Measurements from ENCODE around the gene SNX19.

SNX19 gene

GRCh38 chr11:130876100-130876499 lies 40.2 kb downstream of the SNX19 start:
- no peaks in the 10 kb centered on the region for H3K9me3 Mint-ChIP-seq
- no peak overlapping the region for H3K27ac Mint-ChIP-seq (ENCODE audit: low read depth)
- H3K4me3 Mint-ChIP-seq = no peak overlapping the region
- no peak for ATAC-seq (replicated peaks; ENCODE audit: extremely low read depth, poor library complexity, severe bottlenecking)
- H3K27me3 Mint-ChIP-seq = no peaks in the 10 kb centered on the region
- no peaks in the 10 kb centered on the region for H3K4me1 Mint-ChIP-seq
- no peak for DNase-seq (ENCODE audit: low spot score in 2 of 2)
- H3K36me3 Mint-ChIP-seq (ENCODE audit: insufficient read depth) = peaks cover 36% of the 10 kb centered on the region

DNA sequence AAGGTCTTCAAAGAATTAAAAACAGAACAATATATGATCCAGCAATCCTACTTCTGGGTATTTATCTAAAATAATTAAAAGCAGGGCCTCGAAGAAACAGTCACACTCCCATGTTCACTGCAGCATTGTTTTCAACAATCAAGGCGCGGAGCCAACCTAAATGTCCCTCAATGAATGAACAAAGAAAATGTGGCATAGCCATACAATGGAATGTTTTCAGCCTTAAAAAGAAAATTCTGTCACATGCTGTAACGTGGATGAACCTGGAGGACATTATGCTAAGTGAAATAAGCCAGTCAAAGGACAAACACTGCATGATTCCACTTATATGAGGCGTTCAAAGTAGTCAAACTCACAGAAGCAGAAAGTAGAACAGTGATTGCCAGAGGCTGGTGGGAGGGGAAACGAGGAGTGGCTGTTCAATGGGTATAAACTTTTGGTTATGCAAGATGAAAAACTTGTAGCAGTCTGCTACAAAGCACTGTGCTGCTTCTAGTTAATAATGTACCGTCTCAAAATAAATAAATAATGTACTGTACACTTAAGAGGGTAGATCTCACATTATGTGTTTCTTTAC lies 41.2 kb downstream of the SNX19 start:
- H3K9me3 Mint-ChIP-seq = no peaks in the 10 kb centered on the region
- H3K27ac Mint-ChIP-seq (ENCODE audit: low read depth) = no peak overlapping the region
- no peaks in the 10 kb centered on the region for H3K27me3 Mint-ChIP-seq
- H3K36me3 Mint-ChIP-seq (ENCODE audit: insufficient read depth) = peaks cover 37% of the 10 kb centered on the region
- no peak overlapping the region for H3K4me3 Mint-ChIP-seq
- H3K4me1 Mint-ChIP-seq = no peaks in the 10 kb centered on the region
- ATAC-seq (replicated peaks; ENCODE audit: extremely low read depth, poor library complexity, severe bottlenecking) (no peak), DNase-seq (ENCODE audit: low spot score in 2 of 2) (no peak)

DNA sequence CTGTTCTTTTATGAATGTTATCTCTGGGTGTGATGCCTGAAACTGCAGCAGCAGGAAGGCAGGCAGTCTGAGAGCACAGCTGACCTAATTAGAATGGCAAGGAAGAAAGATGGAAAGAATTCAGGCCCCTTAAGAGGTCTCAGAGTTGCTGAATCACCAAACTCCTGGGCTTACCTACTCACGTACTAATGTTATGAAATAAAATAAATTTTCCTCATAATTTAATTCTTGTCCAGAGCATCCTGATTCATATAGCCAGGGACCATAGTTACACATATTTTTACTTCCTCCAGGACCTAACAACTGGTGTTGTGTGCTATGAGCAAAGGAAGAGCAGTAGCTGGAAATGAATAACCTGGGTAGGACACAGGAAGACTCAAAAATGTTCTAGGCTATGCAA lies 41.9 kb downstream of the SNX19 start:
- H3K4me1 Mint-ChIP-seq = no peaks in the 10 kb centered on the region
- H3K36me3 Mint-ChIP-seq (ENCODE audit: insufficient read depth) = peaks cover 34% of the 10 kb centered on the region
- no peak overlapping the region for H3K4me3 Mint-ChIP-seq
- H3K9me3 Mint-ChIP-seq = no peaks in the 10 kb centered on the region
- DNase-seq (ENCODE audit: low spot score in 2 of 2) (no peak), ATAC-seq (replicated peaks; ENCODE audit: extremely low read depth, poor library complexity, severe bottlenecking) (no peak)
- no peak overlapping the region for H3K27ac Mint-ChIP-seq (ENCODE audit: low read depth)
- no peaks in the 10 kb centered on the region for H3K27me3 Mint-ChIP-seq

DNA sequence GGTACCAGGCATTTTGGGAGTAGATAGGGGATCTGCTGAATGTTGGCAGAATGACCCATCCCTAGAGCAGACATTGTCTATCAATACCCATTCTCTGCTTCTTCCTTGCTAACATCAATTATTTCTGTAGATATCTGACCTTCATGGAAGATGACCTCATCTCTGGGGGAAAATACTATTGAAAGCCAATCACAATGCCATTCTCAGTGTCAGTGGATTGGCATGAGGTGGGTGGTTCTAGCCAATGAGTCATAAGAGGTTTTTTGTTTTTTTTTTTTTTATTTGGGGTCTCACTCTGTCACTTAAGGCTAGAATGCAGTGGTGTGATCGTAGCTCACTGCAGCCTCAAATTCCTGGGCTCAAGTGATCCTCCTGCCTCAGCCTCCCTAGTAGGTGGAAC lies 42.5 kb downstream of the SNX19 start:
- no peak for DNase-seq (ENCODE audit: low spot score in 2 of 2)
- Mint-ChIP-seq H3K36me3 (ENCODE audit: insufficient read depth) (peaks cover 31% of the 10 kb centered on the region), H3K9me3 (no peaks in the 10 kb centered on the region), H3K4me3 (no peak overlapping the region), H3K4me1 (no peaks in the 10 kb centered on the region), H3K27ac (ENCODE audit: low read depth) (no peak overlapping the region), H3K27me3 (no peaks in the 10 kb centered on the region)
- no peak for ATAC-seq (replicated peaks; ENCODE audit: extremely low read depth, poor library complexity, severe bottlenecking)

DNA sequence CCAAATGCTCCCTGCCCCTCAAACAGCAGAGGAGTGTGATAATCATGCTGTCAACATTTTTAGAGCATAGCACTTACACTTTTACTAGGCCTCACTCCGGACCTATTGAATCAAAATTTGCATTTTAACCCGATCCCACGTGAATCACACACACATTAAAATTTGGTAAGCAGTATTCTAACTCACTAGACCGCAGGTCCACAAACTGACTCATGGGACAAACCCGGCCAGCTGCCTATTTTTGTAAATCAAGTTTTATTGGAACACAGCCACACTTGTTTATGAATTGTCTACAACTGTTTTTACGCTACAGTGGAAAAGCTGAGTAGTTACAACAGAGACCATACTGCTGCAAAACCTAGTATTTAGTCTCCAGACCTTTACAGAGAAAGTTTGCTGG lies 43.3 kb downstream of the SNX19 start:
- DNase-seq (ENCODE audit: low spot score in 2 of 2) = no peak
- H3K4me1 Mint-ChIP-seq = no peaks in the 10 kb centered on the region
- no peak overlapping the region for H3K27ac Mint-ChIP-seq (ENCODE audit: low read depth)
- no peak for ATAC-seq (replicated peaks; ENCODE audit: extremely low read depth, poor library complexity, severe bottlenecking)
- H3K9me3 Mint-ChIP-seq = no peaks in the 10 kb centered on the region
- H3K36me3 Mint-ChIP-seq (ENCODE audit: insufficient read depth) = peaks cover 25% of the 10 kb centered on the region
- no peaks in the 10 kb centered on the region for H3K27me3 Mint-ChIP-seq
- no peak overlapping the region for H3K4me3 Mint-ChIP-seq

DNA sequence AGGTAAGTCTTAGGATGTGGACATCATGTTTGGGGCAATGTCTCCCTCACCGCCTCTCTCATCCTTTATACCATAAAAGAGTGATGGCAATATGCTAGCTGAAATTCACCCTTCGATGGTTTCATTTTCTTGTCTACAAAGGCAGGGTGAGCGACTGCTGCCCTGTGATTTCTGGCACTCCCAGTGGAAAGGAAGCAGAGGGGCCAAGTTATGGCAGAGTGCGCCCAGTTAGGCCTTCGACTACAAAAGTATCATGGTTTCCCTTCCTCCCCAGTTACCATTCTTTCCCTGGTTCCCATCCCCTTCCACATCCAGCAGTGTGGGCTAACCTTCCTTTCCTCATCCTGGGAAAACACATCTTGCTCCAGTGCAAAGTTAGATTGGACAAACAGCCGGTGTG lies 43.8 kb downstream of the SNX19 start:
- ATAC-seq (replicated peaks; ENCODE audit: extremely low read depth, poor library complexity, severe bottlenecking) (no peak), DNase-seq (ENCODE audit: low spot score in 2 of 2) (no peak)
- H3K27ac Mint-ChIP-seq (ENCODE audit: low read depth) = no peak overlapping the region
- H3K36me3 Mint-ChIP-seq (ENCODE audit: insufficient read depth) = peaks cover 21% of the 10 kb centered on the region
- H3K4me1 Mint-ChIP-seq = no peaks in the 10 kb centered on the region
- no peaks in the 10 kb centered on the region for H3K27me3 Mint-ChIP-seq
- no peak overlapping the region for H3K4me3 Mint-ChIP-seq
- H3K9me3 Mint-ChIP-seq = no peaks in the 10 kb centered on the region

- H3K27ac Mint-ChIP-seq (ENCODE audit: low read depth) = no peak overlapping the region
- H3K4me1 Mint-ChIP-seq = no peaks in the 10 kb centered on the region
- no peak overlapping the region for H3K4me3 Mint-ChIP-seq
- ATAC-seq (replicated peaks; ENCODE audit: extremely low read depth, poor library complexity, severe bottlenecking) (no peak), DNase-seq (ENCODE audit: low spot score in 2 of 2) (no peak)
- H3K36me3 Mint-ChIP-seq (ENCODE audit: insufficient read depth) = peaks cover 17% of the 10 kb centered on the region
- H3K9me3 Mint-ChIP-seq = no peaks in the 10 kb centered on the region
- H3K27me3 Mint-ChIP-seq = no peaks in the 10 kb centered on the region
Observed at GRCh38 chr11:130872102-130872501, 44.2 kb downstream of the SNX19 start.

- Mint-ChIP-seq H3K27me3 (no peaks in the 10 kb centered on the region), H3K36me3 (ENCODE audit: insufficient read depth) (peaks cover 17% of the 10 kb centered on the region), H3K4me3 (no peak overlapping the region), H3K9me3 (no peaks in the 10 kb centered on the region), H3K4me1 (no peaks in the 10 kb centered on the region), H3K27ac (ENCODE audit: low read depth) (no peak overlapping the region)
- no peak for ATAC-seq (replicated peaks; ENCODE audit: extremely low read depth, poor library complexity, severe bottlenecking)
- DNase-seq (ENCODE audit: low spot score in 2 of 2) = no peak
Observed at GRCh38 chr11:130871616-130872015, 44.7 kb downstream of the SNX19 start.

- Mint-ChIP-seq H3K9me3 (no peaks in the 10 kb centered on the region), H3K4me3 (no peak overlapping the region), H3K4me1 (peaks cover 9% of the 10 kb centered on the region), H3K27ac (ENCODE audit: low read depth) (no peak overlapping the region), H3K36me3 (ENCODE audit: insufficient read depth) (peaks cover 10% of the 10 kb centered on the region), H3K27me3 (no peaks in the 10 kb centered on the region)
- DNase-seq (ENCODE audit: low spot score in 2 of 2) (no peak), ATAC-seq (replicated peaks; ENCODE audit: extremely low read depth, poor library complexity, severe bottlenecking) (no peak)
Observed at GRCh38 chr11:130868721-130869390, 47.4 kb downstream of the SNX19 start.

- Mint-ChIP-seq H3K4me3 (no peak overlapping the region), H3K27me3 (no peaks in the 10 kb centered on the region), H3K9me3 (no peaks in the 10 kb centered on the region), H3K4me1 (peaks cover 9% of the 10 kb centered on the region), H3K27ac (ENCODE audit: low read depth) (no peak overlapping the region), H3K36me3 (ENCODE audit: insufficient read depth) (peaks cover 8% of the 10 kb centered on the region)
- ATAC-seq (replicated peaks; ENCODE audit: extremely low read depth, poor library complexity, severe bottlenecking) (no peak), DNase-seq (ENCODE audit: low spot score in 2 of 2) (no peak)
Observed at GRCh38 chr11:130868086-130868710, 48.1 kb downstream of the SNX19 start.

GRCh38 chr11:130866831-130867230 lies 49.4 kb downstream of the SNX19 start:
- no peak for DNase-seq (ENCODE audit: low spot score in 2 of 2)
- no peaks in the 10 kb centered on the region for H3K27me3 Mint-ChIP-seq
- peaks cover 14% of the 10 kb centered on the region for H3K4me1 Mint-ChIP-seq
- H3K27ac Mint-ChIP-seq (ENCODE audit: low read depth) = no peak overlapping the region
- peaks cover 5% of the 10 kb centered on the region for H3K36me3 Mint-ChIP-seq (ENCODE audit: insufficient read depth)
- ATAC-seq (replicated peaks; ENCODE audit: extremely low read depth, poor library complexity, severe bottlenecking) = no peak
- no peaks in the 10 kb centered on the region for H3K9me3 Mint-ChIP-seq
- no peak overlapping the region for H3K4me3 Mint-ChIP-seq

- H3K9me3 Mint-ChIP-seq = no peaks in the 10 kb centered on the region
- H3K27me3 Mint-ChIP-seq = no peaks in the 10 kb centered on the region
- ATAC-seq (replicated peaks; ENCODE audit: extremely low read depth, poor library complexity, severe bottlenecking) = no peak
- no peak overlapping the region for H3K4me3 Mint-ChIP-seq
- H3K4me1 Mint-ChIP-seq = peaks cover 17% of the 10 kb centered on the region
- H3K27ac Mint-ChIP-seq (ENCODE audit: low read depth) = no peak overlapping the region
- peaks cover 3% of the 10 kb centered on the region for H3K36me3 Mint-ChIP-seq (ENCODE audit: insufficient read depth)
- no peak for DNase-seq (ENCODE audit: low spot score in 2 of 2)
Observed at GRCh38 chr11:130865774-130866114, 50.5 kb downstream of the SNX19 start.

GRCh38 chr11:130865091-130865773 lies 51.0 kb downstream of the SNX19 start:
- DNase-seq (ENCODE audit: low spot score in 2 of 2) (no peak), ATAC-seq (replicated peaks; ENCODE audit: extremely low read depth, poor library complexity, severe bottlenecking) (no peak)
- Mint-ChIP-seq H3K4me1 (peaks cover 17% of the 10 kb centered on the region), H3K9me3 (no peaks in the 10 kb centered on the region), H3K4me3 (no peak overlapping the region), H3K27ac (ENCODE audit: low read depth) (no peak overlapping the region), H3K27me3 (no peaks in the 10 kb centered on the region), H3K36me3 (ENCODE audit: insufficient read depth) (peaks cover 4% of the 10 kb centered on the region)

All from central memory CD8-positive, alpha-beta T cell (primary cell).